HG02885 (cell line): Measurements from ENCODE around the gene DOCK2.

Source experiments
- ATAC-seq: cut with Tn5 transposase; IDR thresholded peaks from one replicate; pipeline ENCODE4 v1.9.1; 2021; ENCODE audit warnings: mild to moderate bottlenecking; ENCODE audit not compliant: unreplicated experiment, poor library complexity

Gene DOCK2

GRCh38 chr5:170126626-170127025, 489.6 kb downstream of the DOCK2 start:
- ATAC-seq: no peak

- no peak for ATAC-seq
These were observed 494.2 kb downstream of the DOCK2 start for GRCh38 chr5:170131235-170131634.

GRCh38 chr5:170132269-170132975, 495.3 kb downstream of the DOCK2 start:
- no peak for ATAC-seq
